OCI-LY7 (cell line): Measurements from ENCODE around the gene C17orf78. TPM values are rescaled to one million over a fixed set of nuclear protein-coding genes. Genes with fewer than 3 reads are reported as not detected.

Experiments used
- BruUV-seq: library from RNA; stranded (reverse); fragments of 400-500 nt; replicated peaks from 2 replicates; lab custom pipeline; 2021; lab: Mats Ljungman, UMichigan
- CTCF ChIA-PET: fragments of 300-600 bp; sonication (Branson Sonifier 250); formaldehyde crosslinking; loops from one replicate; lab custom pipeline; 2022; ENCODE audit warnings: antibody characterized with exemption; ENCODE audit not compliant: unreplicated experiment; lab: Charles Lee
- POLR2A ChIA-PET: fragments of 300-600 bp; sonication (Branson Sonifier 250); formaldehyde crosslinking; loops from one replicate; lab custom pipeline; 2022; ENCODE audit warnings: antibody characterized with exemption; lab: Charles Lee
- DNase-seq: peaks from one replicate; pipeline ENCODE4 v3.0.0-alpha.2; 2015; ENCODE audit warnings: low spot score
- H2AFZ ChIP-seq: fragments of 200-600 bp; sonication (generic), shearing (Covaris generic); 2 replicates; pipeline ENCODE4 v1.6.1; 2014; ENCODE audit warnings: mild to moderate bottlenecking, antibody characterized with exemption, low read length, moderate library complexity
- H3K27ac ChIP-seq: fragments of 200-600 bp; sonication (generic); 2 replicates; pipeline ENCODE4 v1.5.1; 2014; ENCODE audit warnings: mixed run types, low read depth, mild to moderate bottlenecking, moderate library complexity, low read length, inconsistent platforms; ENCODE audit not compliant: poor library complexity, severe bottlenecking
- H3K36me3 ChIP-seq: fragments of 200-600 bp; sonication (generic); 2 replicates; pipeline ENCODE4 v1.6.1; 2014; ENCODE audit warnings: mild to moderate bottlenecking, antibody characterized with exemption, low read length, moderate library complexity, mixed read lengths; ENCODE audit not compliant: insufficient read depth
- H3K4me1 ChIP-seq: fragments of 200-600 bp; sonication (generic); 2 replicates; pipeline ENCODE4 v1.5.1; 2014; ENCODE audit warnings: mild to moderate bottlenecking, low read length; ENCODE audit not compliant: insufficient read depth, poor library complexity, severe bottlenecking
- H3K4me2 ChIP-seq: fragments of 200-600 bp; sonication (generic); 2 replicates; pipeline ENCODE4 v1.6.1; 2014; ENCODE audit warnings: mild to moderate bottlenecking, low read length
- H3K4me3 ChIP-seq: fragments of 200-600 bp; sonication (generic); 2 replicates; pipeline ENCODE4 v1.5.1; 2014; ENCODE audit warnings: mild to moderate bottlenecking, low read depth, low read length; ENCODE audit not compliant: poor library complexity, severe bottlenecking
- H3K79me2 ChIP-seq: fragments of 200-600 bp; sonication (generic); 2 replicates; pipeline ENCODE4 v1.6.1; 2016; ENCODE audit warnings: low read depth, mild to moderate bottlenecking, low read length, moderate library complexity, mixed read lengths; ENCODE audit not compliant: insufficient read depth
- H3K9me2 ChIP-seq: fragments of 200-600 bp; sonication (generic); 2 replicates; pipeline ENCODE4 v1.6.1; 2016; ENCODE audit warnings: mild to moderate bottlenecking, low read length, mixed read lengths; ENCODE audit not compliant: insufficient read depth
- H3K9me3 ChIP-seq: fragments of 200-600 bp; sonication (generic); 2 replicates; pipeline ENCODE4 v1.6.1; 2014; ENCODE audit warnings: mild to moderate bottlenecking, mixed run types, low read length, mixed read lengths
- H4K20me1 ChIP-seq: fragments of 200-600 bp; sonication (generic); 2 replicates; pipeline ENCODE4 v1.6.1; 2014; ENCODE audit warnings: mild to moderate bottlenecking, antibody characterized with exemption, low read length, moderate library complexity, mixed read lengths; ENCODE audit not compliant: insufficient read depth
- EZH2phosphoT487 ChIP-seq: fragments of 200-600 bp; sonication (generic); IDR thresholded peaks from 2 replicates; pipeline ENCODE4 v1.6.1; 2018; ENCODE audit warnings: low read depth, borderline replicate concordance, mild to moderate bottlenecking, mixed run types, antibody characterized with exemption, low read length, moderate library complexity, mixed read lengths
- intact Hi-C: fragments of 100-400 bp; cut with micrococcal nuclease; formaldehyde crosslinking; loops from one replicate; pipeline ENCODE4 v1.10.0; 2022; ENCODE audit not compliant: unreplicated experiment
- total RNA-seq, 2 experiments: library from RNA; depleted of rRNA in 1 of 2; stranded (reverse); fragments of >200 nt in 1 of 2; shearing (Covaris generic) in 1 of 2; gene quantifications; 2 replicates each; pipeline ENCODE4 v1.2.3, GENCODE V29; 2014 to 2022
- TF ChIP-seq, protein P1 (sequence below): fragments of 200-600 bp; sonication (generic); conservative IDR thresholded peaks from 2 replicates; pipeline ENCODE4 v1.5.1; 2014; ENCODE audit warnings: mild to moderate bottlenecking, antibody characterized with exemption, low read length, moderate library complexity, mixed read lengths

C17orf78 gene
- total RNA-seq, 2 experiments from 2014 or later, result not detected

GRCh38 chr17:37389160-37389559 lies 13.4 kb downstream of the C17orf78 start:
- H3K9me2 ChIP-seq, result no peaks in the 10 kb centered on the region
- intact Hi-C loops, result no loop called here
- H3K4me2 ChIP-seq, result no peak overlapping the region
- CTCF ChIA-PET, result no interaction called here
- no peaks in the 10 kb centered on the region for H3K36me3 ChIP-seq
- BruUV-seq, result no TSS peak
- H3K9me3 ChIP-seq, result no peaks in the 10 kb centered on the region
- no peak overlapping the region for H3K27ac ChIP-seq
- H3K4me3 ChIP-seq, result no peak overlapping the region
- no peak for DNase-seq
- TF ChIP-seq EZH2phosphoT487, result no peak
- TF ChIP-seq, protein P1, sequence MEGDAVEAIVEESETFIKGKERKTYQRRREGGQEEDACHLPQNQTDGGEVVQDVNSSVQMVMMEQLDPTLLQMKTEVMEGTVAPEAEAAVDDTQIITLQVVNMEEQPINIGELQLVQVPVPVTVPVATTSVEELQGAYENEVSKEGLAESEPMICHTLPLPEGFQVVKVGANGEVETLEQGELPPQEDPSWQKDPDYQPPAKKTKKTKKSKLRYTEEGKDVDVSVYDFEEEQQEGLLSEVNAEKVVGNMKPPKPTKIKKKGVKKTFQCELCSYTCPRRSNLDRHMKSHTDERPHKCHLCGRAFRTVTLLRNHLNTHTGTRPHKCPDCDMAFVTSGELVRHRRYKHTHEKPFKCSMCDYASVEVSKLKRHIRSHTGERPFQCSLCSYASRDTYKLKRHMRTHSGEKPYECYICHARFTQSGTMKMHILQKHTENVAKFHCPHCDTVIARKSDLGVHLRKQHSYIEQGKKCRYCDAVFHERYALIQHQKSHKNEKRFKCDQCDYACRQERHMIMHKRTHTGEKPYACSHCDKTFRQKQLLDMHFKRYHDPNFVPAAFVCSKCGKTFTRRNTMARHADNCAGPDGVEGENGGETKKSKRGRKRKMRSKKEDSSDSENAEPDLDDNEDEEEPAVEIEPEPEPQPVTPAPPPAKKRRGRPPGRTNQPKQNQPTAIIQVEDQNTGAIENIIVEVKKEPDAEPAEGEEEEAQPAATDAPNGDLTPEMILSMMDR, result no peak
- POLR2A ChIA-PET, result no interaction called here
- H4K20me1 ChIP-seq, result no peaks in the 10 kb centered on the region
- H3K79me2 ChIP-seq, result no peaks in the 10 kb centered on the region
- H3K4me1 ChIP-seq, result no peaks in the 10 kb centered on the region
- no peak overlapping the region for H2AFZ ChIP-seq

DNA sequence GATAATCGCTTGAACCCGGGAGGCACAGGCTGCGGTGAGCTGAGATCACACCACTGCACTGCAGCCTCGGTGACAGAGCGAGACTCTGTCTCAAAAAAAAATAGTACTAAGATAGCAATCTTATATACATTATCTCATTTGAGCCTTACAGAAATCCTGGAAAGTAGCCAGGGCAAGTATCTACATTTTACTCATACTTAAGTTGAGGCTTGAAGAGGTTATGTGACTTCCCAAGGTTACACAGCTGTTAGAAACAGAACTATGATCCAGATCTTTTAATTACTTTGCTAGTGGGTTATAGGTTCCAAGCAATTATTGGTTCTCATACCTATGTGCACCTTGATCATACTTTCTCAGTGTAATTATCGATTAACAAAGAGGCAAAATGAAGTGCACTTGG lies 15.4 kb downstream of the C17orf78 start:
- TF ChIP-seq, protein P1, result no peak
- POLR2A ChIA-PET, result no interaction called here

DNA sequence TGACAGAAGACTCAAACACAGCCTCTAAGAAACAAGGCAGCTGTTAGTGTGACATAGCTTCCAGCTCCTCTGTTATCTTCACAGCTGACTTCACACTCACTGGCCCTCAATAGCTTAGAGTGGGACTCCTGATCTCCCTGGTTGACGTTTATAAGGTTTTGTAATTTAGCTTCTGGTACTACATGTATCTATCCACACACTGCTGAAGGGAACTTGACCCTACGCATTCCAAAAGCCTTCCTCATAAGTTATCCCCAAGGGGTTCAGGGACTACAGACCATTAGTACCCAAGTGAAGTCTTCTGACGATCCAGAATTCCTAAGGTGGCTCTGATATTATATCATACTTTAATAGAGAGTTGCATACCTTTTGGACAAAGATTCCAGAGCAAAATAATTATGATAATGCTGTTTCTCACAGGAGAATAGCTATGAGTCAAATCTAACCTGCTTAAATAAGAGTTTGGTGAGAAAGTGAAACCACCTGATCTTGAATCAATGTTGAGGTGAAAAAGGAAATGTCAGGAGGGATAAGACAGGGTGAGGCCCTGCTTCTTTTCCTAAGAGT lies 16.3 kb downstream of the C17orf78 start:
- peak overlapping the region; percentile 33 for H3K4me2 ChIP-seq

More for the DNA sequence above, 15.4 kb downstream of the C17orf78 start:
- Histone ChIP-seq H3K36me3 (no peaks in the 10 kb centered on the region), H2AFZ (no peak overlapping the region), H3K27ac (no peak overlapping the region), H4K20me1 (no peaks in the 10 kb centered on the region), H3K4me2 (no peak overlapping the region), H3K79me2 (no peaks in the 10 kb centered on the region), H3K4me1 (no peaks in the 10 kb centered on the region), H3K4me3 (no peak overlapping the region), H3K9me2 (no peaks in the 10 kb centered on the region), H3K9me3 (no peaks in the 10 kb centered on the region)
- no peak for DNase-seq
- intact Hi-C loops, result no loop called here
- CTCF ChIA-PET, result no interaction called here
- no TSS peak for BruUV-seq

More for the DNA sequence above, 16.3 kb downstream of the C17orf78 start:
- CTCF ChIA-PET, result no interaction called here
- Histone ChIP-seq H3K79me2 (no peaks in the 10 kb centered on the region), H2AFZ (peak overlapping the region; percentile 32; the same call in 1 of the 2 replicates), H3K27ac (no peak overlapping the region), H3K9me2 (no peaks in the 10 kb centered on the region), H3K9me3 (no peaks in the 10 kb centered on the region), H4K20me1 (no peaks in the 10 kb centered on the region), H3K4me3 (no peak overlapping the region), H3K36me3 (no peaks in the 10 kb centered on the region), H3K4me1 (no peaks in the 10 kb centered on the region)
- no peak for TF ChIP-seq EZH2phosphoT487
- TF ChIP-seq, protein P1, result no peak
- POLR2A ChIA-PET, result interaction anchor here (0.6 to 1.2 kb wide), 2 partner anchors 15 to 263 kb away, joined by 3 to 5 read pairs; no protein-coding TSS in a partner anchor
- no TSS peak for BruUV-seq
- no peak for DNase-seq
- intact Hi-C loops, result no loop called here
